HEK293T (cell line): ENCODE results near the gene TMEM165.

Experiments used
- CTCF ChIA-PET: fragments of 350-600 bp; formaldehyde crosslinking; extraction: SDS; loops from one replicate; lab custom pipeline; 2021; ENCODE audit warnings: antibody characterized with exemption, inconsistent platforms; lab: Yijun Ruan, JAX
- POLR2A ChIA-PET: fragments of 350-600 bp; formaldehyde crosslinking; extraction: SDS; loops from one replicate; lab custom pipeline; 2020; ENCODE audit warnings: antibody characterized with exemption, inconsistent platforms; lab: Yijun Ruan, JAX
- DNase-seq: peaks from one replicate; pipeline ENCODE4 v3.0.0; 2012; ENCODE audit warnings: mixed read lengths; ENCODE audit errors: extremely low spot score
- ARNT ChIP-seq: fragments of 450-650 bp; IDR thresholded peaks from 2 replicates; pipeline ENCODE4 v1.6.1; 2017; ENCODE audit warnings: mild to moderate bottlenecking
- BHLHE40 ChIP-seq: fragments of 450-650 bp; IDR thresholded peaks from 2 replicates; pipeline ENCODE4 v1.6.1; 2016; ENCODE audit warnings: mild to moderate bottlenecking, moderate library complexity, borderline replicate concordance
- CTBP1 ChIP-seq: fragments of 450-650 bp; IDR thresholded peaks from 2 replicates; pipeline ENCODE4 v1.6.1; 2016; ENCODE audit warnings: borderline replicate concordance
- ELF4 ChIP-seq: fragments of 450-650 bp; IDR thresholded peaks from 2 replicates; pipeline ENCODE4 v1.6.1; 2017; ENCODE audit warnings: antibody characterized with exemption
- FOXA1 ChIP-seq: fragments of 450-650 bp; IDR thresholded peaks from 2 replicates; pipeline ENCODE4 v1.6.1; 2016; ENCODE audit warnings: mild to moderate bottlenecking
- FOXK2 ChIP-seq: fragments of 450-650 bp; IDR thresholded peaks from 2 replicates; pipeline ENCODE4 v1.6.1; 2016; ENCODE audit warnings: mild to moderate bottlenecking
- FOXM1 ChIP-seq: fragments of 450-650 bp; IDR thresholded peaks from 2 replicates; pipeline ENCODE4 v1.6.1; 2017; ENCODE audit warnings: mild to moderate bottlenecking, borderline replicate concordance
- HDGF ChIP-seq: fragments of 450-650 bp; IDR thresholded peaks from 2 replicates; pipeline ENCODE4 v1.6.1; 2017; ENCODE audit warnings: antibody characterized with exemption, borderline replicate concordance
- L3MBTL2 ChIP-seq: fragments of 450-650 bp; conservative IDR thresholded peaks from 2 replicates; pipeline ENCODE4 v1.6.1; 2016; ENCODE audit warnings: mild to moderate bottlenecking
- LEF1 ChIP-seq: fragments of 450-650 bp; IDR thresholded peaks from 2 replicates; pipeline ENCODE4 v1.6.1; 2017; ENCODE audit warnings: mild to moderate bottlenecking, borderline replicate concordance
- NFRKB ChIP-seq: fragments of 450-650 bp; IDR thresholded peaks from 2 replicates; pipeline ENCODE4 v1.6.1; 2016; ENCODE audit warnings: mild to moderate bottlenecking, moderate library complexity
- PKNOX1 ChIP-seq: fragments of 450-650 bp; IDR thresholded peaks from 2 replicates; pipeline ENCODE4 v1.6.1; 2016
- SP1 ChIP-seq: fragments of 450-650 bp; IDR thresholded peaks from 2 replicates; pipeline ENCODE4 v1.6.1; 2017
- SUZ12 ChIP-seq: fragments of 450-650 bp; IDR thresholded peaks from 2 replicates; pipeline ENCODE4 v1.6.1; 2016; ENCODE audit warnings: mild to moderate bottlenecking
- TARDBP ChIP-seq: fragments of 450-650 bp; IDR thresholded peaks from 2 replicates; pipeline ENCODE4 v1.6.1; 2016
- ZNF384 ChIP-seq: fragments of 450-650 bp; IDR thresholded peaks from 2 replicates; pipeline ENCODE4 v1.6.1; 2016

Gene TMEM165

GRCh38 chr4:55365345-55365728, 30.4 kb upstream of the TMEM165 start:
- CTCF ChIA-PET: no interaction called here
- DNase-seq: no peak
- POLR2A ChIA-PET: interaction anchor here (0.8 kb wide), 1 partner anchor 20 kb away, joined by 3 read pairs; the partner anchor contains the start of gene SRD5A3
- TF ChIP-seq FOXK2: no peak
- TF ChIP-seq FOXA1: no peak
- no peak for TF ChIP-seq FOXM1

DNA sequence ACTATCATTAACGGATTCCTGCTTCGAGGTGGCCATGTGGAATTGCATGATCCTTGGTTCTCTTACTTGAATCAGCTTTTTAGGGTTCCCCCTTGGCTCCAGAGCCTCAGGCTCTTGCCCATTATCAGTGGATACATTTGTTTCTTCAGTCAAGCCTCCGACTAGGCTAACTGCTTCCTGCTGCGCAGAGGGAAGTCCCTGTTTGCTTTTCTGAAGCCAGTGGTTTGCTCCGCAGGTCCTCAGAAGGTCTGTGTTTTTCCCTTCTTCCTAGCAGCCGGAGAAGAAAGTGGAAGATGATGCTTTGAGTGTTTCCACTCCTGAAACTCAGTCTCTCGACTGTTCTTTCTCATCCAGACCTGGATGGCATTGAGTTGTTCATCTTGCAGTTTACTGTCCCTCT, 29.1 kb upstream of the TMEM165 start:
- ChIA-PET POLR2A (no interaction called here), CTCF (no interaction called here)
- TF ChIP-seq ZNF384 (no peak), BHLHE40 (no peak), L3MBTL2 (no peak), PKNOX1 (no peak)
- no peak for DNase-seq

GRCh38 chr4:55367084-55367722, 28.6 kb upstream of the TMEM165 start:
- ChIA-PET POLR2A (no interaction called here), CTCF (no interaction called here)
- no peak for DNase-seq
- TF ChIP-seq ZNF384 (no peak), LEF1 (no peak), FOXM1 (no peak), SP1 (no peak), FOXA1 (no peak), L3MBTL2 (no peak), NFRKB (no peak), CTBP1 (no peak), SUZ12 (no peak), BHLHE40 (no peak), PKNOX1 (no peak), TARDBP (no peak), ELF4 (no peak), FOXK2 (no peak), HDGF (no peak), ARNT (no peak)

- POLR2A ChIA-PET: no interaction called here
- CTCF ChIA-PET: interaction anchor here (0.8 kb wide), 1 partner anchor 15 kb away, joined by 3 read pairs; no protein-coding TSS in a partner anchor
- TF ChIP-seq PKNOX1 (no peak), ARNT (no peak), ELF4 (no peak), CTBP1 (no peak), LEF1 (no peak)
- no peak for DNase-seq
Observed at GRCh38 chr4:55369968-55370367, 25.8 kb upstream of the TMEM165 start.

DNA sequence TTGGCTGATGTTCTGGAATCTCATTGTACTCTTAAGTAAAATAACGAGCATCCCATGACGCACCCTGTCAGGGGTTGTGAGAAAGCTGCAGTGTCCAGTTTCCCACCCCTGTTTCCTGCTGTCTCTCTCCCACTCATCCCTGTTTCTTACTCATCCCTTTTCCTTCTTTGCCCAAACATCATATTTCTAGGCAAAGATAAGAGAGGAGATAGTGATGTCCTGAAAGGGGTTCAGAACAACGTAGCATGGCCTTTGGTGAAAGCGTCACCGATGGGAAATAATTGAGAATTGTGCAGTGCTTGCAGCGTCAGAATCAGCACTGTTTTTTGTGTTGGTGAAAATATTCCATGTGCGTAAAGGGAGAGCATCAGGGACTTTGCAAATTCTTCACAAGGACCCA, 23.5 kb upstream of the TMEM165 start:
- ChIA-PET POLR2A (no interaction called here), CTCF (no interaction called here)
- TF ChIP-seq ELF4 (no peak), NFRKB (no peak), SUZ12 (no peak), FOXM1 (no peak), ARNT (no peak), ZNF384 (no peak), HDGF (no peak), LEF1 (no peak), TARDBP (no peak), FOXA1 (no peak), PKNOX1 (no peak), L3MBTL2 (no peak), BHLHE40 (no peak), CTBP1 (no peak), SP1 (no peak), FOXK2 (no peak)
- no peak for DNase-seq

DNA sequence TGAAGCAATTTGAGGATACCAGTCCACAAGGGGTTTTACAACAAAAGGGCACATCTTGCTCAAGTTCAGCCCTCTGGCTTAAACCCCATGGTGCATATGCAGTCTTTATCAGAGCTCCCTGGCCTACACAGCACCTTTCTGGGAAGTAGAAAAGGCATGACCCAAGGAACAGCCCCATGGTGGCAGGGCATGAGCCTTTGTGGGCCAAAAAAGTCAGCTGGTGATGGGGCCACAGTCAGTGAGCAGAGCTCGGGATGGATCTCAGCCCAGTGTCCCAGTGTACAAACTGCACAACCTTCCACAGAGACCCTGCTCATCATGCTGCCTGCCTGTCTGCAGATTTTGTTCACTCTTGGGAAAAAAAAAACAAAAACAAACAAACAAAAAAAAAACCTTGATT, 22.3 kb upstream of the TMEM165 start:
- no peak for DNase-seq
- TF ChIP-seq TARDBP: no peak
- TF ChIP-seq ZNF384: no peak
- TF ChIP-seq LEF1: no peak
- no peak for TF ChIP-seq L3MBTL2
- no peak for TF ChIP-seq SP1
- TF ChIP-seq NFRKB: no peak
- no peak for TF ChIP-seq FOXA1
- no peak for TF ChIP-seq ELF4
- TF ChIP-seq FOXK2: no peak
- no peak for TF ChIP-seq SUZ12
- TF ChIP-seq BHLHE40: no peak
- POLR2A ChIA-PET: interaction anchor here (1.3 kb wide), 1 partner anchor 23 kb away, joined by 5 read pairs; the partner anchor contains the start of gene TMEM165
- CTCF ChIA-PET: no interaction called here
